PC-9 (cell line): Measurements from ENCODE around the gene ARHGAP33. TPM values are rescaled to one million over a fixed set of nuclear protein-coding genes. Genes with fewer than 3 reads are reported as not detected.
A peak's percentile ranks its signal among the peaks of the same experiment; 100 is the strongest.

Experiments used
- BruUV-seq: library from RNA; stranded (reverse); fragments of 400-500 nt; replicated peaks from 2 replicates; lab custom pipeline; 2021; lab: Mats Ljungman, UMichigan
- CTCF ChIA-PET: fragments of 300-600 bp; sonication (Branson Sonifier 250); formaldehyde crosslinking; loops from one replicate; lab custom pipeline; 2022; ENCODE audit warnings: antibody characterized with exemption; lab: Charles Lee
- POLR2A ChIA-PET: fragments of 300-600 bp; sonication (Branson Sonifier 250); formaldehyde crosslinking; loops from one replicate; lab custom pipeline; 2022; ENCODE audit warnings: antibody characterized with exemption; ENCODE audit not compliant: unreplicated experiment; lab: Charles Lee
- DNase-seq, 2 experiments: peaks; one replicate each; pipeline versions ENCODE4 v3.0.0 to v3.0.0-alpha.2; 2015 to 2022; ENCODE audit warnings: mixed read lengths in 1 of 2
- H2AFZ ChIP-seq: fragments of 200-600 bp; sonication (generic); 2 replicates; pipeline ENCODE4 v1.8.1; 2017; ENCODE audit warnings: antibody characterized with exemption
- H3F3A ChIP-seq: fragments of 200-600 bp; sonication (generic); 2 replicates; pipeline ENCODE4 v1.8.1; 2017; ENCODE audit warnings: antibody characterized with exemption, mild to moderate bottlenecking, low read depth; ENCODE audit not compliant: insufficient read depth
- H3K27ac ChIP-seq: fragments of 200-600 bp; sonication (generic); 2 replicates; pipeline ENCODE4 v1.6.1; 2016; ENCODE audit warnings: mixed run types
- H3K27me3 ChIP-seq: fragments of 200-600 bp; sonication (generic); 2 replicates; pipeline ENCODE4 v1.6.1; 2016; ENCODE audit warnings: low read depth, mixed run types; ENCODE audit not compliant: insufficient read depth
- H3K36me3 ChIP-seq: fragments of 200-600 bp; sonication (generic); 2 replicates; pipeline ENCODE4 v1.6.1; 2016; ENCODE audit warnings: low read depth, mixed run types
- H3K4me1 ChIP-seq: fragments of 200-600 bp; sonication (generic); replicated peaks from 2 replicates; pipeline ENCODE4 v1.6.1; 2016; ENCODE audit warnings: mixed run types; ENCODE audit not compliant: insufficient read depth
- H3K4me2 ChIP-seq: fragments of 200-600 bp; sonication (generic); 2 replicates; pipeline ENCODE4 v1.6.1; 2017; ENCODE audit warnings: mixed run types
- H3K4me3 ChIP-seq: fragments of 200-600 bp; sonication (generic); 2 replicates; pipeline ENCODE4 v1.6.1; 2016; ENCODE audit warnings: mixed run types
- H3K79me2 ChIP-seq: fragments of 200-600 bp; sonication (generic); 2 replicates; pipeline ENCODE4 v1.6.1; 2017; ENCODE audit warnings: low read depth, mixed run types
- H3K9me2 ChIP-seq: fragments of 200-600 bp; sonication (generic); 2 replicates; pipeline ENCODE4 v1.8.1; 2017; ENCODE audit warnings: mild to moderate bottlenecking; ENCODE audit not compliant: insufficient read depth
- H3K9me3 ChIP-seq: fragments of 200-600 bp; sonication (generic); 2 replicates; pipeline ENCODE4 v1.8.1; 2016; ENCODE audit warnings: low read depth; ENCODE audit not compliant: insufficient read depth
- H4K20me1 ChIP-seq: fragments of 200-600 bp; sonication (generic); 2 replicates; pipeline ENCODE4 v1.8.1; 2017; ENCODE audit not compliant: insufficient read depth
- CTCF ChIP-seq: fragments of 200-600 bp; sonication (generic); conservative IDR thresholded peaks from 2 replicates; pipeline ENCODE4 v1.6.1; 2017; ENCODE audit warnings: mixed run types, antibody characterized with exemption, mild to moderate bottlenecking, moderate library complexity
- EZH2 ChIP-seq: fragments of 200-600 bp; sonication (generic); IDR thresholded peaks from 2 replicates; pipeline ENCODE4 v1.8.0; 2017; ENCODE audit warnings: antibody characterized with exemption, low read depth
- intact Hi-C: fragments of 100-400 bp; cut with micrococcal nuclease; formaldehyde crosslinking; loops from one replicate; pipeline ENCODE4 v1.10.0; 2022; ENCODE audit not compliant: unreplicated experiment
- total RNA-seq: library from RNA; stranded (reverse); gene quantifications from 2 replicates; pipeline ENCODE4 v1.2.3, GENCODE V29; 2021

The ARHGAP33 gene
- total RNA-seq, 1 experiment from 2014 or later: 21.3 TPM

GRCh38 chr19:35774274-35775045, 904 bp upstream of the ARHGAP33 start:
- BruUV-seq: no TSS peak
- no peaks in the 10 kb centered on the region for H3K27me3 ChIP-seq
- no peaks in the 10 kb centered on the region for H3K9me2 ChIP-seq
- no peak overlapping the region for H3K27ac ChIP-seq
- no peaks in the 10 kb centered on the region for H3K36me3 ChIP-seq
- H2AFZ ChIP-seq: no peak overlapping the region
- H3K4me1 ChIP-seq: no peaks in the 10 kb centered on the region
- TF ChIP-seq CTCF (no peak), EZH2 (no peak)
- ChIA-PET CTCF (no interaction called here), POLR2A (interaction anchor here (0.7 kb wide), 2 partner anchors 14 to 105 kb away, joined by 14 to 26 read pairs; no protein-coding TSS in a partner anchor)
- H4K20me1 ChIP-seq: no peaks in the 10 kb centered on the region
- peak overlapping the region; percentile 57; the same call in 1 of the 2 replicates for H3K4me3 ChIP-seq
- H3K79me2 ChIP-seq: no peaks in the 10 kb centered on the region
- H3F3A ChIP-seq: peaks cover 22% of the 10 kb centered on the region; the same call in 1 of the 2 replicates
- intact Hi-C loops: no loop called here
- H3K4me2 ChIP-seq: peak overlapping the region; percentile 35
- DNase-seq: no peak
- no peaks in the 10 kb centered on the region for H3K9me3 ChIP-seq

- Histone ChIP-seq H3K27me3 (no peaks in the 10 kb centered on the region), H3K36me3 (no peaks in the 10 kb centered on the region), H3K27ac (no peak overlapping the region), H3F3A (peaks cover 22% of the 10 kb centered on the region; the same call in 1 of the 2 replicates), H2AFZ (no peak overlapping the region), H3K4me1 (no peaks in the 10 kb centered on the region), H3K9me2 (no peaks in the 10 kb centered on the region), H3K9me3 (no peaks in the 10 kb centered on the region), H3K4me3 (peak overlapping the region; percentile 57; the same call in 1 of the 2 replicates), H3K79me2 (no peaks in the 10 kb centered on the region), H4K20me1 (no peaks in the 10 kb centered on the region), H3K4me2 (peak overlapping the region; percentile 35)
- TF ChIP-seq EZH2: no peak
- no peak for TF ChIP-seq CTCF
- BruUV-seq: no TSS peak
- intact Hi-C loops: no loop called here
- DNase-seq: no peak
- ChIA-PET CTCF (no interaction called here), POLR2A (no interaction called here)
Measured at GRCh38 chr19:35775046-35775297, 392 bp upstream of the ARHGAP33 start.

- H3K27ac ChIP-seq: no peak overlapping the region
- intact Hi-C loops: no loop called here
- H3F3A ChIP-seq: peaks cover 12% of the 10 kb centered on the region; the same call in 1 of the 2 replicates
- no peak for DNase-seq
- H3K4me2 ChIP-seq: peak overlapping the region; percentile 35
- no peaks in the 10 kb centered on the region for H3K9me2 ChIP-seq
- no peaks in the 10 kb centered on the region for H3K79me2 ChIP-seq
- no peaks in the 10 kb centered on the region for H3K9me3 ChIP-seq
- H3K27me3 ChIP-seq: no peaks in the 10 kb centered on the region
- no peak for TF ChIP-seq EZH2
- TF ChIP-seq CTCF: no peak
- ChIA-PET POLR2A (no interaction called here), CTCF (no interaction called here)
- no peak overlapping the region for H2AFZ ChIP-seq
- no peaks in the 10 kb centered on the region for H3K36me3 ChIP-seq
- no peaks in the 10 kb centered on the region for H4K20me1 ChIP-seq
- BruUV-seq: TSS peak; percentile 17
- no peaks in the 10 kb centered on the region for H3K4me1 ChIP-seq
- peak overlapping the region; percentile 57; the same call in 1 of the 2 replicates for H3K4me3 ChIP-seq
Measured at GRCh38 chr19:35776102-35776788, 881 bp downstream of the ARHGAP33 start.
